NCI-H2107 treated with DMSO at 0.1 percent for 48 hours (cell line): Measurements from ENCODE around the gene ETS1.

Experiments used
- DNase-seq: peaks from one replicate; lab custom pipeline; 2025; ENCODE audit not compliant: unreplicated experiment; lab: John Stamatoyannopoulos, UW

ETS1 gene

DNA sequence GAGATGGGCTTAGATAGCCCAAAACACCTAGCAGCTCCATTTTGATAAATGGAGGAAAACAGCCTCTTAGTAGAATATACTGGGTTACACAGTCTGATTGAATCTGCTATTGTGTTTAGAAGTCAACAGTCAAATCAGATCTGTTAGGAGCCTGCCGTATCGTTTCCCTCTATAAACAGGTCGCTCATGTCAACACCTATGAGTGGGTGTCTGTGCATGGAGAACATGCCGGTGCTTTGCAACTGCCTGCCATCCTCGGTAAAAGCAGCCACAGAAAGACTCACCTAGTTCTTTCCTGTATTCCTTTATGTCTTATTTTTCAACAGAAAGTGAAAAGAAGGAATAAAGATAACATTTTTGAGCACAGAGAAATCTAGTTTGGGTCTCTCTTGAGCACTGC lies 99.4 kb downstream of the ETS1 start:
- DNase-seq: no peak

DNA sequence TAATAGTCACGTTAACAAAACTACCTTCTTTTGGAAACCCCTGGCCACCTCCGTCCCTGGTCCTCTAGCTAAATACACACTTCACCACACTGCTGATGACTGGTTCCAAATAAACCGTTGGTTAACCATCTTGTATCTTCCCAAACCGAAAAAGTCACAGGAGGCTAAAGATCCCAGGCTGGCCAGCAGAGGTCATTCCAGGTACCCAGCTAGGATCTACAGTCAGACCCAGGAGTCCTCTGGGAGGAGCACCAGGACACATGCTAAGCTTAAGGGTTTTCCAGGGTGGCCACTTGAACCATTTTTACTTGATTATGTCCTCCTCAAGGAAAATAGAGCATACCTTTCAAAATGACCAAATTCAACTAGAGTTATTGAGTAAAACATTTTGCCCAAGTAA lies 103.2 kb downstream of the ETS1 start:
- no peak for DNase-seq

DNA sequence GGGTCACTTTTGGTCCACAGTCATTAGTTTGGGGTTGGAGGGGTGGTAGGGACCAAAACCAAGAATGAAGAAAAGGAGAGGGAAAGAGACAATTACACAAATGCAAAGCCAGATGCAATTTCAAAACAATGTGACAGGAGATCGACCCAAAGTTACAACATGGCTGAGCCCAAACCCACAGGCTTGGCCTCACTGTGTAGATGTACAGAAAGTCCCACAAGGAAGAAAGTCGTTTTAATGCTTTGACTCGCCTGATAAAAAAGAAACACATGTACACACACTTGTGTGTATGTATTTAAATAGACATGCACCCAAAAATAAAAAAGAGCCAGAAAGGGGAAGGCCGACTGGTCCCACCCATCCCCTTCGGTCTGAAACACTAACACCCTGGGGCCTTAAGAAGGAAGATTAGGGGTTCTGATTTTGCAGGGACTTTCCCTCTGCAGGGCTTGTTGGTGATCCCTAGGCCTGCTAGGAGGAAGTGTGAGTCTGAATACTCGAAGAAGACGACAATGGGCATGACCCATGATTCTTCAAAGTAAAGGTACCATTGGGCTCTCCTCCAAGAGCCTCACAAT lies 104.1 kb downstream of the ETS1 start:
- no peak for DNase-seq

DNA sequence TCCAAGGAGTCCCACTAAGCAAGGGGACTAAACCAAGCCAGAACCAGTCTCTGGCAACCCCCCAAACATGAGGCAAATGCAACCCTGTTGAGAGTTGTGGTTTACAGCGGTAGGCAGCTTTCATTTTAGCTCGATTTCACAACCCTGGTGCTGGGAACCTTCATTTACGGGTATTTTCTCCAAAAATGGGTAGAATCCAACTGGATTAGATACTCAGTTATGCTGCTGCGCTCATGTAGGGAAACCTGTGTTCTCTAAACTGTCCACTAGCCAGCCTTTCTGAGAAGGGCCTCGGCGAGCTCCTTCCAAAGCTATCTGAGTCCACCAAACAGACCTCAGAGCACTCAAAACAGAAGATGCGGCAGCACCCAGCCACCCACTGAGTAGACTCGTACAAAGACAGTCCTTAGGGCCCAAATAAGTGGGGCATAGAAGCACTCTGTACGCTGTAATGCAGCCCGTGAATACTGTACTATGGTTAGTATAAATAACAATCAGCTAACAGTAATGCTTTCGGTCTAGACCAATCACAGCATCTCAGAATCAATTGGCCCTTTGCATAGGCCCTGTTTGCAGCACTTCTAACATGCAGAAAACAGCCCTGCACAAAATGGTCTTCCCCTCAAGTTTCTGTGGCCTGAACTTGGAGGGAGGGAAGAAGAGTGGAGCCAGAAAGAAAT lies 104.7 kb downstream of the ETS1 start:
- no peak for DNase-seq

DNA sequence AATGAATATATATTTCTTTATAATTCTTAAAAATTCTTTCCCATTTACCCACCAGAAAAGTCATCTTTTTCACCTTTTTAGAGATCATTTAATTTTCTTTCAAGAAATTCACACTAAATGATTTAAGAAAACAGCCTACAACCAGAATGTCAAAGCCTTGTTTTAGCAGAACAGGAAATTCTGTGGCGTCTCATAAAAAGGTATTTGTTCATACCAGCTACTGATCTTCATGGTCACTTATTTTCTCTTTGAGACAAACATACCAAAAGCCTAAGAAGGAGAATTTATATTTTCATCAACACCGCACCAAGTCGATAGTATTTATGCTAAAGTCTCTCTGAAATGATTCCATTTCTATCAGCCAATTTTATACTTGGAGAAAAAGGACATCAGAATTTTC lies 105.3 kb downstream of the ETS1 start:
- no peak for DNase-seq

DNA sequence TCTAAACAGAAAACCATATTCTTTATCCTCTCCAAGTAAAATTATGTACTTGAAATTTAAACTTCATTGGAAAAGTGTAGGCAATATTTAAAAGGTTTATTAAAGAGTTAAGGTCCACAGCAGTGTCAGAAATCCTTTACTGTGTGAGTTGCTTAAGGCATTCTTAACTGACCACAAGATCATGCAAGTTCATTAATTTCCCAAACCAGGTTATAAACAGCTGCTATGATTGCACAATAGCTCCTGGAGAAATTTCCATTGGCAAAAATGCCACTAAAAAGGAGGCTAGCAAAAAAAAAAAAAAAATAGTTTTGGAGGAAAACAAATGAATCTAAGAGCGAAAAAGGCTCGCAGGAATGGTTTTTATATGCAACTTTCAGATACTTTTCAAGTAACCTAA lies 106.2 kb downstream of the ETS1 start:
- DNase-seq: no peak

DNA sequence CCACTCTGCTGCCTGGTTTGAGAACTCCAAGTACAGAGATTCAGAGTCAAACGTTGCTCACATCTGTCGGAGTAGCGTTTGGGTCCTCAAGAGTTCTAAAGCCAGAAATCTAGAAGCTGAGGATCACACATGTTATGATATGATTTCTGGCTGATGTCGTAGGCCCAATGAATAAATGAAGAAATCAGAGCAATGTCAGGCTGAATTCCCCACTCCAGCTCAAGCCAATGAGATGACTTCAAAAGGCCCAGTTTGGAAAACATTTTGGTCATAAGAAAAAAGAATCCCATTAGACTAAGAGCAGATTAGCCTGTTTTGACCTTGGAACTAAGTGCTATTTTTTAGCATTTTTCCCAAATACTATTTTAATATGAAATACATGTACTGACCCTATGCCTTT lies 106.7 kb downstream of the ETS1 start:
- no peak for DNase-seq

DNA sequence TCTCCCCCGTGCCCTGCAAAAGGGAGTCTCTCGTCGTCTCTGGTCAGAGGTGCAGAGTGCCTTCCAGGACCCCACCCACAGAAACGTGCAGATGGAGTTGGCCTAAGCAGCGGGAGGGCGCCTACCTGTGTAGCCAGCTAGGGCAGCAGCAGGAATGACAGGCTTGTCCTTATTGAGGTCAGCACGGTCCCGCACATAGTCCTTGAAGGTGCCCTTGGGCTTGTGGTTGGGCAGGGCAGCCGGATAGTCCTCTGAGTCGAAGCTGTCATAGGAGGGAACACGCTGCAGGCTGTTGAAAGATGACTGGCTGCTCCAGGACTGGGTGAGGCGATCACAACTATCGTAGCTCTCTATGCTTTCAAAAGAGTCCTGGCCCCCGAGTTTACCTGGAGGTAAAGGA lies 107.3 kb downstream of the ETS1 start:
- no peak for DNase-seq

DNA sequence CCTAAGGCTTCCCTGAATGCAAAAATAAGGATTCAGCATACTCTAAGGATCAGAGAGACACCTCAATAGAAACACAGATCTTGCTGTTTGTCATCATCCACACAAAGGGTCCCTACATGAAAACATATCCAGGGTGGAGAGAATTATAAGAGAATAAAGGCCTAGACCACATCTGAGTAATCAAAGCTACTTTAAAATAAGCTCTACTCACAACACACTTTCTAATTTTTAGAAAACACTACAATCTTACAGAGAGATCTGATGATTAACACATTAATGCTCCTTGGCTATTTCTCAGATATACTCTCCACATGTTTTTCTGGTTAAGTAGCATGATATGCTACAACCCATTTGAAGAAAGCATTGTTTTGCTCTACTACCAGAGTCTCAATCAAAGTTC lies 108.2 kb downstream of the ETS1 start:
- no peak for DNase-seq

DNA sequence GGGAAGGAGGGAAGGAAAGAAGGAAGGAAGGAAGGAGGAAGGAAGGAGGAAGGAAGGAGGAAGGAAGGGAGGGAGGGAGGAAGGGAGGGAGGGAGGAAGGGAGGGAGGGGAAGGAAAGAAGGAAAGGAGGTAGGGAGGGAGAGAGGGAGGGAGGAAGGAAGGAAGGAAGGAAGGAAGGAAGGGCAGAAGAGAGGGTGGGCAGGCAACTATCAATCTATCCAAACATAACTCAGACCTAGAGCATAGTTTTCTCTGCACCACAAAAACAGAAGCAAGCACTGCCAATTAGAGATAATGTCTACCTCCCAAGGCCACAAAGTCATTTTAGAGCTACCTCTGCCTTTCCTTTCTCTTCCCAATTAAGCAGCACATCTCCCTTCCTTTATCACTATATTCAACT lies 109.1 kb downstream of the ETS1 start:
- DNase-seq: no peak

DNA sequence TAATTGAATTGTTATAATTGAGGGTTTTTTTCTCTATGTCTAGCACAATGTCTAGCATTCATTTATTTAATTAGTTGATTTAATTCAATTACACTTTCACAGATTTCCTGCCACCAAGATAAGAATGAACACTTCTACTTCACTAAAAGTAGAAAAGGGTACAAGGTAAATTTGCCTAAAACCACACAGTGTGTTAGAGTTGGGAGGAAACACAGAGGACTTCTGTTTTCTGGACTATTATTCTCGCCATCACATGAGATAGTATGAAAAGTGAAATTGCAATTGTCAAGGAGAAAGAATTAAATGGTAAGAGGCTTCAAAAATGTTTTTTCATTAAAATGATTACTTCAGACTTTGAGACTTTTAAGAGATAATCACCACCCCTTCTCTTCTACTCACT lies 109.5 kb downstream of the ETS1 start:
- no peak for DNase-seq

DNA sequence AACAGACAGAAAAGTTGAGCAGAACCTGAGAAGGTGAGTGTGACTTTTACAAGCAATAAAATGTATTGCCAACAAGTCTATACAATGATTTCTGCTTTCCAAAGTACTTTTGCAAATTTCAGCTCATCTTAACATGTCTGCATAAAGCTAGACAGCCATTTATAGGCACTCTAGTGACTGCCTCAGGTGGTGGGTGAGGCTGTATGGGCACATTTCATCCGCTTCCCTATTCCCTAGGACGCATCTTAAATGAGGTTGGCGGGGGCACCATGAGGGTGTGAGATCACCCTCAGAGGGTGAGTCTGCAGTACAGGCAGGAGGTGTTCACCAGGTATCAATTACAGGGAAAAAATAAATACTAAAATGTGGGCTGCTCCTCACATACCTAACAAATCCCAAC lies 110.1 kb downstream of the ETS1 start:
- no peak for DNase-seq

DNA sequence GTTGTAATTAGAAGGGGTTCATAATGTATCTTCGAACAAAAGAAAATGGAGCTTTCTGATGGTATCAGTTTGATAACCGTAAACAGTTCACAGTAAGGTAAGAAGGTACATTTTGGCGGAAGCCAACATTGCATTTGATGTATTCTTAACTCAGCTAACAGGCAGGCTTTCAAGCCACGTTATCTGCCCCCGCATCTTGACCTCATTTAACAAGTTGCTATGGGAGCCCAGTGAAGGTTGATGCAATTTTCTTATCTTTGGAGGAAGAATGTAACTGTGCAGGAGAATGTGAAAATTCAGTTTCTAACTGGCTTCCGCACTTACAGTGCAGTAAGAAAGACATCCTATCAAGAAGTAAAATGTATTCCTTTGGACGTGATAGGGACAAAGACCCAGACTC lies 110.6 kb downstream of the ETS1 start:
- DNase-seq: no peak

DNA sequence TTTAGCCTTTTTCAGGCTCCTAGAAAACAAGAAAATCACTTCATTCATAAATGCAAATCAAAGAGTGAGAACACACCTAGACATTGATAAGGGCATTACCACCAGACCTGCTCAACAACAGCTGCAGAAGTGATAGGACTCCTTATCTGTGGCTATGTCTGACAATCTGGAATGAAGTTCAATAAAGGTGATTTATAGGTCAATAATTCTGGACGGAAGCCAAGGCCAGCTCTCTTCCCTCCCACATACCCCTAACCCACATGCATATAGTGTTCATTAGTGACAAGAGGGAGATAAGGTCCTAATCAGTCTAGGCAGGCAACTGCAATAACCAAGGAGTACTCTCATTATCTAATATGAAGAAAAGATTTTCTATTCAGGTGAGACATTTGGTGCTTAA lies 111.3 kb downstream of the ETS1 start:
- DNase-seq: no peak

DNA sequence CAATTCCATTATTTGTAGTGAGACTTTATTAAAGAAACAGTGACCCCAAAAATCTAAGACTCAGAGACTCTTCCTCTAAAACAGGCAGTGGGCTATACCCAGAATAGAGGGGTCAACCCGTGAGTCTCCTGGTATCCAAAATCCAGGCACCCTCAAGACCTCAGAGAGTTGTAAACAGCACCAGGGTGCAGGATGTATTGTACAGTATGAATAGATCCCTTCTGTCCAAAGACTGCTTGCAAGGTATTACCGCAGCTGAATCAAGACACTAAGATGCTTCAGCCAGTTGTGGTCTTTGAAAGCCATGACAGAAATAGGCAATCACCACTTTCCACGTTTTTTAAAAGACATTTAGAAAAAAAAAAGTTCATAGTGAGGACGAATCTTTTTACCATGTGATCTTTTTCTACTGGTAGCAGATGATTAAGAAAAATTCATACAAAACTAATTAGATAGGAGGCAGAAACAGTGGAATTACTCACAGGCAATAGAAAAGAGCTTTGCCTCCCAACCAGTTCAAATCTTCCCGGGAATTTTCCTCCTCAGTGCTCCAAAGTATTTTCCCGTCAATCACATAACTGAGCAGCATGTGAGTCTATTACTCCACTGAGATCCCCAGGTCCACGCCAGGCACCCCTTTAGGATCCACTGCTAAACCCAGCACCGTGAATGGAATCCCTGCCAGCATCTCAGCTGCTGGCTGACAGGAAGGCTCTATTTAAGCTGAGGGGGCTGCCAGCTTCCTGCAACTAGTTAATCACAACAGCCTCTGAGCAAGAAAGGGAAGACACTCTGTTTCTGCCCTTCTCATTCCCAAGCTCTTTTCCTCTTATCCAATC lies 113.1 kb downstream of the ETS1 start:
- no peak for DNase-seq

DNA sequence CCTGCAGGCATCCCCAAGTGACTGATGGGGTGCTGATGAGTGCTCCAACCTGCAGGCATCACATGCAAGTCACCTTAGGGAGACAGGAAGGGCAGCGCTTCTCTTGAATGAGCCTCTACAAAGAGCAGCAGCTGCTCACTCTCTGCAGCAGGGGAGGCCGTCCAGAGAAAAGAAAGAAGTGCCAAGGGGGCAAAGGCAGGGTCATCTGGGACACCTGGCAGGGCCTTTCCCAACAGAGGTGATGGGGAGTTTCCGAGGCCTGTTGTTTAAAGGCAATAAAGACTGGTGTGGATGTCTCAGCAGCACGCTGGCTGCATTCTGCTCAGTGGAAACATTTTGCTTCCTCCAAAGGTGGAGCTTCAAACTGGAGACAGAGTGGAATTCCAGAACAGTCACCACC lies 113.7 kb downstream of the ETS1 start:
- no peak for DNase-seq

DNA sequence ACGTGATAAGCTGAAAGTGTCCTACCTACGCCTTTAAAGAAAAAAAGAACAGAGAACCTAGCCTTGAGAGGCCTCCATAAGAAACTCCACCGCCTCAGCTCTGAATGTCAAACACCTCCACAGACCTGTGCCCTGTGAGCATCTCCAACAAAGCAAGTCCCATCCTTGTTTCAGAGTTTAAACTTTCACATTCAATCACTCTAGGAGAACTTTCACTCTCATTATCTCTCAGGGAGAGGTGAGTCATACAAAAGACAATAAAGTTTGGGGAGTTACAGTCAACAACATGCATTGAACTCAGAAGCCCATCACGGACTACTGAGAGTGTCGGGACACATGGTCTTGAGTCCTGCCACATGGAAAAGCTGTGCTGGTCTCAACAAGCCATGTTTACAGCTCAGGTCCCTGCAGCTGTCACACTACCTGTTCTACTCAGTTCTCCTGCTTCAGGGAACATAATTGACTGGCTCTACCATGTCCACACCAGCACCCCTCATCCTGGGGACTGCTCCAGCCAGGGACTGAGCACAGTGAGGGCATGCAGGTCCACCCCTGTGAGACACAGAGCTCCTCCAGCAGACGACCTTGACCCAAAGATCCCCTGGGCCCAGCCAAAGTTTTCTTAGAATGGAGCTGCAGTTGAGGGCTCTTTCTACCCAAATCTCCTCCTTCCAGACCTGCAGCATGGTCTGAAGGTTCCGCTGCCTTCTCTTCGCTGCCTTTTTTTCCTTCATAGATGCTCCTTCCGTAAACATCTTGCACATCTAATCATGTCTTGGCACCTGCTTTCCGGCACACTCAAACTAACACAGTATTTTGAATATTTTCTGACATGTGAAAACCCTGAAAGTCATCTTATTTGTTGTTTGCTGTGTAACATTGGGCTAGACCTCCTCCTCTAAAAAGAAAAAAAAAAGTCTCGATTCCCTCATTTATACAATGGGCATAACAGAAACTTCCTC lies 114.9 kb downstream of the ETS1 start:
- DNase-seq: no peak

DNA sequence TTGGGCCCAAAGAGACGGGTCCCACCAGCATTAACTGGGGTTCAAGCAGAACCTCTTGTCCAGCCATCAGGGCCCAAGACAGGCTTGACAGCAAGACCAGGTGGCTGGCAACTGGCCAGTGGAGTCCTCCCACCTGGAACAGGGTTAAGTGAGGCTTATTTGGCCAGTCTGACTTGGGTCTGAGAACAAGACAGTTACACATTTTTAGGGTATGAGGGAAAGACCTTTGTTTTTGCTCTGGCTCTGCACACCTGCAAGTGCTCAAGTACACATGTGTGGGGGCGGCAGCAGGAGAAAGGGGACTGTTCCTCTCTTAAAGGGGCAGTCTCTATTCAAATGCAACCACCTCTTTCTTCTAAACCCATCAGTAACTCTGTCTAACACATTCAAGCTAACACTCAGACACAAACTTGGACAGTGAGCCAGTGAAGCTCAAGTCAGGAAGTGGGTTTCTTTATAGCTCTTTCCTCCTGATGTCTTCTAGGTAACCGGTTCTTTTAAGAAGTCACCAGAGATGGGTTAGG lies 116.2 kb downstream of the ETS1 start:
- no peak for DNase-seq

DNA sequence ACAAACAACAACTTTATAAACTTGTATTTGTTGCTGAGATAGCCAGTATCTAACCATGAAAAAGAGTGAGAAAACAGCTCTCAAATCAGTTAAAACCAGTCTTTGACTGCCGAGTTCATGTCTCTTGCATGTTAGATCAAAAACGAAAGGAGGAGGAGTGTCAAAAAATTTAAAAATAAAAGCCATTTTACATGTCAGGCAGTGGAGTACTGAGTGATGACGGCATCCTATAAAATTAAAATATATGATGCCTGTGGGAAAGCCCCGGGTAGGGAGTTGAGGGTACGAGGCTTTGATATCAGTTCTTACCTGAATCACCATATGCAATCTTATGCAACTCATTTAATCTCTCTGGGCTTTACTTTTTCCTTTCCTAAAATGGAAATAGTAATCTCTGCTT lies 117.3 kb downstream of the ETS1 start:
- DNase-seq: no peak

DNA sequence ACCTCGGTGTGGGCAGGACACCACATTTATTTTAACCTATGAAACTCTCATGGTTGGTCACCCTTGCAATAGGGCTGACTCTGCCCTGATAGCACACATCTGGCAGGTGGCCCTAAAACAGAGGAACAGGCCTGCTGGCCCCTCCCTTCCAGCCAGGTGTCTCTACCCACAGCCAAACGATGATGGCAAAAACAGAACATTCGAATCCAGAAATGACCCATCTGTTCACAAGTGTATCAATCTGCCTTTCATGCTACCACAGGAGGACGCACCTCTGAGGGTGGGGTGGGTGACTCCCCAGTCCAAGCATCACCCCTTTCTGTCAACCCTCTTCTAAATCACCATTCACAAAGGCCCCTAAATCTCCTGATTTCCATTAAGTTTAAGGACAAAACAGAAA lies 118.1 kb downstream of the ETS1 start:
- DNase-seq: no peak

DNA sequence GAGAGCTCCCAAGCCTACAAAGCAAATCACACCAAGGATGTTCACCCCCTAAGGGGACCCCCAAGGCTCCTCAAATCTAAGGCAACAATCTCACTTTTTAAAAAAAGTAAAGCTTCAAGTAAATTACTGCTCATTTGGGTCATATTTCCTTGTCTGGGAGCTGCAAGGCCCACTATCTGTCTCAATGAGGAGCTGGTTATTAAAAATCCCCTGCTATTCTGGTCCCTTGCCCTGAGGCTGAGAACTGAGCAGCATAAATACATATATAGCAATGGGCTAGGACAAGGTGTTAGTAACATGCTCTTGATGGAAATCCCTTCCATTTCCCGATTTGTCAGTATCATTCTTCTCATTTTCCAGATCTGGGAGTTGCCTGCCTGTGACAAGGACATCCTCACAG lies 119.2 kb downstream of the ETS1 start:
- DNase-seq: no peak
